ENCODE measurements around the gene TMED8.

DNA sequence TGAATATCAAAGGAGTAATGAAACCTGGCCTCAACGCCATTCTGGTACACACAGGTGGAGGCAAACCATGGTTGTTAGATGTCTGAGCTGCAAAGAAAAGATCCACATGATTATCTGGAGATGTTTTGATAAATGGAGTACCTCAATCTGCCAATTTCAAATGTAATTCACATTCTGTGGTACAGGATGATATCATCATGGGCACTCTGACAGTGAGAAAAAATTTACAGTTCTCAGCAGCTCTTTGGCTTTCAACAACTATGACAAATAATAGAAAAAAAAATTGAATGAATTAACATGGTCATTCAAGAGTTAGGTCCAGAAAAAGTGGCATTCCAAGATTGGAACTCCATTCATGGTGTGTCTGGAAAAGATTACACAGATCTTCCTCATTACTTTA is 17.3 kb downstream of the TMED8 start:
- TF ChIP-seq, protein P1, sequence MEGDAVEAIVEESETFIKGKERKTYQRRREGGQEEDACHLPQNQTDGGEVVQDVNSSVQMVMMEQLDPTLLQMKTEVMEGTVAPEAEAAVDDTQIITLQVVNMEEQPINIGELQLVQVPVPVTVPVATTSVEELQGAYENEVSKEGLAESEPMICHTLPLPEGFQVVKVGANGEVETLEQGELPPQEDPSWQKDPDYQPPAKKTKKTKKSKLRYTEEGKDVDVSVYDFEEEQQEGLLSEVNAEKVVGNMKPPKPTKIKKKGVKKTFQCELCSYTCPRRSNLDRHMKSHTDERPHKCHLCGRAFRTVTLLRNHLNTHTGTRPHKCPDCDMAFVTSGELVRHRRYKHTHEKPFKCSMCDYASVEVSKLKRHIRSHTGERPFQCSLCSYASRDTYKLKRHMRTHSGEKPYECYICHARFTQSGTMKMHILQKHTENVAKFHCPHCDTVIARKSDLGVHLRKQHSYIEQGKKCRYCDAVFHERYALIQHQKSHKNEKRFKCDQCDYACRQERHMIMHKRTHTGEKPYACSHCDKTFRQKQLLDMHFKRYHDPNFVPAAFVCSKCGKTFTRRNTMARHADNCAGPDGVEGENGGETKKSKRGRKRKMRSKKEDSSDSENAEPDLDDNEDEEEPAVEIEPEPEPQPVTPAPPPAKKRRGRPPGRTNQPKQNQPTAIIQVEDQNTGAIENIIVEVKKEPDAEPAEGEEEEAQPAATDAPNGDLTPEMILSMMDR (optimal IDR thresholded peaks at IDR 0.05 in 1 of 3, IDR thresholded peaks at IDR 0.05 in 1 of 3, conservative IDR thresholded peaks at IDR 0.05 in 1 of 3; ENCODE audit: extremely low read depth in 1 of 3, insufficient read depth in 2 of 3, low read length in 3 of 3), result no peak
- TF ChIP-seq EZH2 (IDR thresholded peaks at IDR 0.05; ENCODE audit: low read length), result no peak

Data from keratinocyte (primary cell).